Activated CD4-positive, alpha-beta T cell treated with anti-CD3 and anti-CD28 coated beads, Interleukin-2, amount 50 U/mL, for 1 hour (primary cell): Measurements from ENCODE around the gene PDZRN3.
"Not testable (repeated sequence)": the region's sequence is repeated elsewhere in the genome, so short reads cannot be mapped to it uniquely, and the experiment has no call there.

Experiments
- DNase-seq: peaks from one replicate; pipeline ENCODE4 v3.0.0-alpha.2; 2020

PDZRN3 gene

GRCh38 chr3:73586190-73586589, 38.6 kb downstream of the PDZRN3 start:
- DNase-seq, result no peak

DNA sequence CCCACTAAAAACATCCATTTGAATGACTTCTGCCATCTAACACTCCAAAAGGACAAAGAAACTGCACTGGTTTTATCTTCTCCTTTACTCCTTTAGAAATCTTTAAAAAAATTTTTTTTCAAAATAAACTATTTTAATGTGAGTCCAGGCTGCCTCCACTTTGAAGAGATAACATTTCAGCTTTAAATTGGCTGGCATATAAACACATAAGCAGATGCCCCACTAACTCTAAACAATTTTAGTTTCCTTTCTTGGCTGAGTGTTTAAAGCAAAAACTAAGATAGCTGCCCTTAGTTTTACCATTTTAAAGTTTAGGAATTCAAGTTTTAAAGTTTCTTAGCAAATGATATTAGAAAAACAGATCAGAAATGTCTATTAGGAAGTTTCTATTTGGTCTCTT, 39.9 kb downstream of the PDZRN3 start:
- DNase-seq, result no peak

- DNase-seq, result no peak
These were observed 42.2 kb downstream of the PDZRN3 start for GRCh38 chr3:73582535-73582934.

DNA sequence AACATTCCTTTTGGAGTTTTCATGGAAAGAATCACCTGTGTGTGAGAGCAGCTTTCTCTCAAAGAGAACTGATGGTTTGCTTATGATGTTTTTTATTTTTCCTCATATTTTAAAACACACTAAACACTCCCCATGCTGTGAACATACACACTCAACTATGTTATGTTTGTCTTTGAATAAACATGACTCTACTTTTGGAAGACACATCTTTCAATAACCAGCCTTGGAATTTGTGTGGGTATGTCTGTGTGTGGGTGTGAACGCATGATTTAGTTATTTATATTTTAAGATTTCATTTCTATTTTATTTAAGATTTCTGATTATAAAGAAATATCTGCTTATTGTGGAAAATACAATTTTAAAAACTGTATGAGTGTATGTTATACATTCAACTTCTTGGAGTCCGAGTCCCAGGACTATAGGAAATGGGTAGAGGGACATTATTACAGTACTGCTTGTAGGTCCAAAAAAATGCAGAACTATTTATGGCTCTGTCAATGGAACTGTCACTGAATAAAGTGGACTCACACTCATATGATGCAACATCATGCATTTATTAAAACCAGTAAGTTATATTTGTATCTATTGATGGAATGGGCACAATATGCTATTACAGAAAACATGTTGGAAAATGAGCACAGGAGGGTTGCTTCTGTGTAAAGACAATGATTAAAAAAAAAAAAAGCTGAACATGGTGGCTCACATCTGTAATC, 43.5 kb downstream of the PDZRN3 start:
- DNase-seq, result no peak

- DNase-seq, result no peak
These were observed 44.4 kb downstream of the PDZRN3 start for GRCh38 chr3:73580343-73580742.

DNA sequence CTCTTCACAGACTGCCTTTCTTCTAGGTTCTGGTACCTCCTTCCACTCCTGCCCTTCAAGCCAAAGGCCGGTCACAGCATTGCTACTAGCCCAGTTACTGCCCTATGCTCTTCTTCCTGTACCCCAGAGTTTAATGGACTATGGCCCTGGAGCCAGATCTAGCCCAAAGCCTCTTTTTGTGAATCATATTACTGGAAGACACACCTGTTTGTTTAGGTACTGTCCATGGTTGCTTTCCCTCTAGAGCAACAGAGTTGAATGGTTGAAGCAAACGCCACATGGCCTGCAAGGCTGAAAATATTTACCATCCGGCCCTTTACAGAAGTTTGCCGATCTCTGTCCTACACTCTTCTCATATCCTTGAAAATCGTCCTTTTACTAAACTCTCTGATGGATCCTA, 47.0 kb downstream of the PDZRN3 start:
- DNase-seq, result no peak

DNA sequence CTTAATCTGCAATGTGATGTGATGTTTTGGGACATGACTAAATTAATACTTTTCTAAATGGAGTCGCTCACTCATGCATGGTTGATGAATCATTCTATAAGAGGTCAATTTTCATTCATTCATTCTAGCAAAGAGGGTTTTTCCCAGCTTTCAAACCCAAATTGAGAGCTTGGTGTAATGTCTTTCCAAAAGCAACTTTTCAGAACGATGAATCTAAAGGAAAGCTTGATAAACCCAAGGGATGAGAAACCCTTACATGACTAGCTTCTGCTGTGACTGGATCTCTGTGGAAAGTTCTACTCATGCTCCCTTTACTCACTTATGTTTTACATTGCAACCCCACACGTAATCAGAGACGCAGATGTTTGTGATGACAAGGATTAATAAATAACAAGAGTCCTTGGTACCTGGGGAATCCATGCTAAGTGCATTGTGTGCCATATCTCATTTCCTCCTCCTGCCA, 47.7 kb downstream of the PDZRN3 start:
- DNase-seq, result no peak

DNA sequence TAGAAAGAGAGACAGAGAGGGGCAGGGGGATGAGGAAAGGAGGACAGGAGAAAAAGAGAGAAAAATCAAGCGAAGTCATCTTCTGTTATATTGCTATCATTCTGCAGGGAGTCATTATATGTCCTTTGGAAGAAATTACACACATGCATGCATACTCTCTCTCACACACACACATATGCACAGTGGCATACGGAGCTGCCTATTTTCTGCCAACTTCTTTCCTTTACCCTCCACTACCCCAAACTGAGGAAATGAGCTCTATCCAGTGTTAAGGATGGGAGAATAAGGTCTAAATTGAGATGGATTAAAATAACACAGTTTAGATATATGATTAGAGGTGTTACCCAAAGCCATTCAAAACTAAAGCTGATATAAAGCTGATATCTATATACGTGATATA, 48.8 kb downstream of the PDZRN3 start:
- no peak for DNase-seq

DNA sequence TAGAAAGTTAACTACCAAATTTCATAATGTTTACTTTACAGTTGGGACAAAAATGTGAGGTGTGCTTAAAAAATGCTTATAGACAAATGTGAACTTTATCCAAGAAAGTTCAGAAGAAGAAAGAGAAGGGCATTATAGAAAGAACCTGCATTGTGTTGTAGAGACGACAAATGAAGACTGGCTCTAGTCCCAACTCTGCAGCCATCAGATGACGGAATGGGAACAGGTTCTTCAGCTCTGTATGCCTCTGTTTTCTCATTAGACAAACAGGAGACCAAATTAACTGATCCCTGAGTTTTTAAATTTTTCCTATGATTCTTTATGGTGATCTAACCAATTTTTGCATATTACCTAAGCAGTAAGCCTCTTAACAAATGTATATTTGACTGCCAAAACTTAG, 49.2 kb downstream of the PDZRN3 start:
- no peak for DNase-seq

- DNase-seq, result no peak
These were observed 51.5 kb downstream of the PDZRN3 start for GRCh38 chr3:73573204-73573603.

DNA sequence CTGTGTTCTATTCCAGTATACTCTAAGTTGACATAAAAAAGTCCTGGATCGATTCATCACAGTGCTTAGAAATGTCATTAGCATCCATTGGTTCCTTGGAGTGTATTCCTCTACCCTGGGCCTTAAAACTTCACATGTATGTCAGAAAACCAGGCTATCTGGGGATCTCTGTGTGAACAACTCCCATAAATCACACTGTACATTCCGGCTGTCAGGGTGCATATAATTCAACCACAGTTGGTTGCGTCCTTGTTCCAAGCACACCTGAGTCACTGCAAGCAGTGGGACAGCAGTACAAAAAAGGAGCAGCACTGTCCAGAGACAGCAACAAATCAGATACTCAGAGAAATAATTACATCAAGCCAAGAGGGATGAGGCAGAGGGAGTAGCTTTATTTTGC, 52.4 kb downstream of the PDZRN3 start:
- no peak for DNase-seq

DNA sequence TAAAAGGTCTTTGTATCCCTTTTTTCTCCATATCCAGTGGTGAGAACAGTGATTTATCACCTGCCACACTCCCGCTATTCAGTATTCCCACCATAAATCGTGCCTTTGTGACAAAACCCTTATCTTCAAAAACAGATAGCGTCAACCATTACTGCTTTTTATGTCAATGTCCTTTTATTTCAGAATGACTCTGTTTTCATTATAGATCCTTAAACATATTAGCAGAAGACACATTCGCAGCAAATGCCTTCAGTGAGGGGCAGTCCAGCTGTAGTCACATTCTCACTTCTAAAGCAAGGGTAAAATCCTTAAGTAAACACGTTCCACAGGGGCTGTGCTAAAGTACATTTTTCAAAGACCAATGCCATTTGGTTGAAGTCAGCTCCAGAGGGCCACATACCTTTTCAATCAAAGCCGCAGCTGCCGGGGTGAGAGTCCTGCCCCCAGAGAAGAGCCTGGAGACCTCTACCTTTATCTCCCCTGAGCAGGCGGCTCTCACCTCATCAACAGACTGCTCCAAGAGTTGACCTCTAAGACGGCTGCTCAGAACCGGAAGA, 53.4 kb downstream of the PDZRN3 start:
- no peak for DNase-seq

GRCh38 chr3:73569246-73569760, 55.4 kb downstream of the PDZRN3 start:
- DNase-seq, result no peak

DNA sequence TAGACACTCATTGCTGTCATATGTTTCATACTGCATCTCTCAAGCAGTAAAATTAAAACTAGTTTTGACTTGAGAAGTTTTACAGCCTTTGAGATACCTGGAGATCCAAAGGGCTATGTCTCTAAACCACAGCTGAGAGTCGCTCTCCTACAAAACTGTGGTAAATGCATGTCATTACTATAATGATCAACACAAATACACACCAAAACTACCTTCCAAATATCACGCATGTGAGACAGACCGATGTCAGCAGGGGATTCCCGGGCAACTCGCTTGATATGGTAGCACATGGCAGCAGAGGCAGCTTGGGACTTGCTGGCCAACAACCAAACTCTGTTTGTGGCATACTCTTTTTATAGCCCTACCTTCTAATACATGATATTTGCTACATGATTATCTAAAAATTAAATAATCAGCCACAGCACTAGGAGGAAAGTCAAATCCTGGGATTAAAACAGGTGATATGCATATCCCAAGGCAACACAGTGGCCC, 56.3 kb downstream of the PDZRN3 start:
- no peak for DNase-seq

GRCh38 chr3:73565374-73565773, 59.4 kb downstream of the PDZRN3 start:
- DNase-seq, result not testable (repeated sequence)

DNA sequence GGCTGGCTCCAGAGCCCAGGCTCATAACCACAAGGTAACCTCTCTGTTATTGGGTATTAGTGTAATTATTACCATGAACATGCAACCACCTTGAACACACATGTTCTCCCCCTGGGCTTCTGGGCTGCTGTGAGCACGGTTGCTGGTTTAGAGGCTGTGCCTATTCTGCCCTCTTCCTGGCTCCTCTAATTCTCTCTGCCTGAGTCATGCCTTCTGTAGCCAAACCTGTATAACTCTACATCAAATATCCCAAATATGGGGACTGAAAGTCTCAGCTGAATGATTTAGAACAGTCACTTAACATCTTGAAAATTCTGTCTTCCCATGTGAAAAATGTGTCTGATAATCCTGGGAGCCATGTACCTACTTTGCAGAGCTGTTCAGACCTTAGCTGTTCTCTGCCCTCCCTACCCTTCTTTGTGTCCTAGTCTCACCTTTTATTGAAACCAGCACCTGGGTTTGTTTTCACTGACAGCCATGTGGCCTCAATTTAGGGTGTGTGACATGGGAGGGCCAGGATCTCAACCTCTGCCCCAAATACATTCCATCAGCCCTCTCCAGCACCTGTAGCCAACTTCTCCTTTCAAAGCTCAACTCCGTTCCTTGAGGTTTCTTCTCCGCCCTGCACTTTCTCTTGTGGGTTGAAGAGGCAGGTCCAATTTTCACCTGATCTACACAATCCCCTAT, 60.7 kb downstream of the PDZRN3 start:
- no peak for DNase-seq

DNA sequence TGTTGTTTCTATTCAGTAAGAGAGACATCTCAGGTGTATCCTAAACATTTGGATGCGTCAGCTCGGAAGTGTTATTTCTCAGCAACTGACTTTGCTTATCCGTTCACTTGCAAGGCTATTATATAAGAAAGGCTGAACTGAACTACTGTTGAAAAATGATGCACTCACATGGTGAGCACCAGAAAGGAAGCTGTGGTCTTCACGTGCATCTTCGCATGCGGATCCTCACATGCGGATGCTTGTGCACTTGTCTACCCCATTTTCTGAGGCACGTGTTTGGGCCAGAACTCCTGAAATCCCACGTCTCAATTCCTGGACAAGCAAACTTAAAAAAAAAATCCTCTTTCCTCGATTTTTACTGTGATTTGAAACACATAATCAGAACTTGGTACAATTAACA, 63.2 kb downstream of the PDZRN3 start:
- no peak for DNase-seq

GRCh38 chr3:73559749-73560148, 65.0 kb downstream of the PDZRN3 start:
- DNase-seq, result no peak

GRCh38 chr3:73558727-73559075, 66.0 kb downstream of the PDZRN3 start:
- no peak for DNase-seq

DNA sequence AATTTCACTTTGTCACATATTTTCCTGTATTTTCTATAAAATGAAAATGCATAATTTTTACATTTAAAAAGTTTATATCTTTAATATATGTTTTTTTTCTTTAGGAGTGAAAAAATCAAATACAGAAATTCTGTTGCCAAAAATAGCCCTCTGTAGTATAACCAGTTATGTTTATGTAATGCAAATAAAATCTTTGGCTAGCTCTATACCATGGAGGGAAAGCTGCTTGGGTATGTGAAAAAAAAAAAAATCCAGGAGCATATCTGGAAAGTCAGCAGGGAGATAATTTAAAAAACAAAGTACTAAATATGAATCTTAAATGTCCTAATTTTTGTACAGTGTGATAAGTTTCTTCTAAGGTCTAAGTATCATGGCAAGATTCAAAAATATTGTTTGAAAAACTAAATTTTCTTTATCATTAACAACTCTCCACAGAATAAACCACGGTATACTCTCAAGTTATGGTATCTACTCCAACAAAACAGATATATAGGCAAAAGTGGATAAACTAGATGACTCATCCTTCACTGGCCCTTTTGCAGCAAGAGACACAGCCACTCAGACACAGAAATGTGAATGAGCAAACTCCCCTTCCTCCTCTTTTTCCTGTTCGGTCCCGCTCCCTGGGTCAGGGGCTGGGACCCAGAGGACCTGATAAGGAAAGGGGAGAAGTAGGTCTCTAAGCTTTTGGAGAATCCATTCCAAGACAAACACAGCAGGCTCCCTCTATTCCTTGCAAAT, 66.6 kb downstream of the PDZRN3 start:
- DNase-seq, result no peak

- DNase-seq, result no peak
These were observed 68.0 kb downstream of the PDZRN3 start for GRCh38 chr3:73556520-73557372.

GRCh38 chr3:73555076-73555475, 69.7 kb downstream of the PDZRN3 start:
- no peak for DNase-seq
